HG03139 (cell line): Measurements from ENCODE around the gene CRYL1.
"Not testable (repeated sequence)": the region's sequence is repeated elsewhere in the genome, so short reads cannot be mapped to it uniquely, and the experiment has no call there.

Experiments used
- ATAC-seq: cut with Tn5 transposase; IDR thresholded peaks from one replicate; pipeline ENCODE4 v1.9.1; 2021; ENCODE audit not compliant: unreplicated experiment

The CRYL1 gene

GRCh38 chr13:20461481-20461859 lies 64.2 kb downstream of the CRYL1 start:
- no peak for ATAC-seq

- ATAC-seq = no peak
Observed at GRCh38 chr13:20460761-20461160, 64.9 kb downstream of the CRYL1 start.

GRCh38 chr13:20457670-20458069 lies 68.0 kb downstream of the CRYL1 start:
- ATAC-seq = no peak

- no peak for ATAC-seq
Observed at GRCh38 chr13:20456737-20457136, 68.9 kb downstream of the CRYL1 start.

- no peak for ATAC-seq
Observed at GRCh38 chr13:20451397-20451796, 74.3 kb downstream of the CRYL1 start.

- ATAC-seq = no peak
Observed at GRCh38 chr13:20448470-20448869, 77.2 kb downstream of the CRYL1 start.

- no peak for ATAC-seq
Observed at GRCh38 chr13:20446900-20447299, 78.8 kb downstream of the CRYL1 start.

- no peak for ATAC-seq
Observed at GRCh38 chr13:20446405-20446804, 79.3 kb downstream of the CRYL1 start.

- no peak for ATAC-seq
Observed at GRCh38 chr13:20442798-20443381, 82.8 kb downstream of the CRYL1 start.

- no peak for ATAC-seq
Observed at GRCh38 chr13:20442375-20442774, 83.3 kb downstream of the CRYL1 start.

- ATAC-seq = no peak
Observed at GRCh38 chr13:20441879-20442278, 83.8 kb downstream of the CRYL1 start.

- ATAC-seq = no peak
Observed at GRCh38 chr13:20441056-20441455, 84.6 kb downstream of the CRYL1 start.

GRCh38 chr13:20439261-20439660 lies 86.4 kb downstream of the CRYL1 start:
- no peak for ATAC-seq

GRCh38 chr13:20438801-20439200 lies 86.9 kb downstream of the CRYL1 start:
- no peak for ATAC-seq

GRCh38 chr13:20436505-20436904 lies 89.2 kb downstream of the CRYL1 start:
- ATAC-seq = no peak

- ATAC-seq = no peak
Observed at GRCh38 chr13:20435616-20436368, 89.9 kb downstream of the CRYL1 start.

- ATAC-seq = not testable (repeated sequence)
Observed at GRCh38 chr13:20434210-20434609, 91.4 kb downstream of the CRYL1 start.

- no peak for ATAC-seq
Observed at GRCh38 chr13:20431687-20432384, 93.8 kb downstream of the CRYL1 start.

GRCh38 chr13:20431080-20431479 lies 94.6 kb downstream of the CRYL1 start:
- ATAC-seq = no peak

GRCh38 chr13:20430296-20430695 lies 95.4 kb downstream of the CRYL1 start:
- ATAC-seq = no peak

- ATAC-seq = no peak
Observed at GRCh38 chr13:20429682-20430081, 96.0 kb downstream of the CRYL1 start.
